Pancreas (tissue), 10 donors: Measurements from ENCODE around the gene SLC25A19. TPM values are rescaled to one million over a fixed set of nuclear protein-coding genes. Genes with fewer than 3 reads are reported as not detected.

Experiments used
- ATAC-seq, 4 donors: fragments of 200-7000 bp; cut with Tn5 transposase; one replicate each; pipeline versions ENCODE4 v1.8.0 to v1.9.1; 2020; ENCODE audit warnings: mild to moderate bottlenecking in 4 of 4, moderate library complexity in 4 of 4
- DNase-seq, 6 donors: peaks; one replicate each; pipeline ENCODE4 v3.0.0-alpha.2; 2020
- FAIRE-seq: peaks from 2 replicates; lab custom pipeline; 2012; peaks lifted over from hg19 to GRCh38; lab: Jason Lieb, UNC
- H3K27ac ChIP-seq, 4 donors: fragments of 200-600 bp; sonication (generic); 1 replicate in 3 of 4; 2 replicates in 1 of 4; pipeline versions ENCODE4 v1.5.0 to v1.8.0; 2020
- H3K27me3 ChIP-seq, 4 donors: fragments of 200-600 bp; one replicate each; pipeline ENCODE4 v1.8.0; 2021
- H3K36me3 ChIP-seq, 3 donors: fragments of 200-600 bp; sonication (generic) in 1 of 3; one replicate each; pipeline versions ENCODE4 v1.5.0 to v1.8.0; 2020 to 2021
- H3K4me1 ChIP-seq, 3 donors: fragments of 200-600 bp; one replicate each; pipeline ENCODE4 v1.8.0; 2021
- H3K4me3 ChIP-seq, 4 donors: fragments of 200-600 bp; sonication (generic) in 2 of 4; one replicate each; pipeline versions ENCODE4 v1.5.0 to v1.8.0; 2020 to 2021
- H3K9me3 ChIP-seq, 4 donors: fragments of 200-600 bp; one replicate each; pipeline ENCODE4 v1.8.0; 2021
- WGBS, 2 donors: extraction: QIAGEN DNeasy Blood & Tissue Kit; methylation state at CpG; one replicate each; pipeline ENCODE4 v1.1.7; 2013; 5-methylcytosine and 5-hydroxymethylcytosine counted together
- intact Hi-C, 3 donors: fragments of 100-400 bp; cut with DNase I; formaldehyde crosslinking; loops; one replicate each; pipeline versions ENCODE4 v1.11.1 to v1.14.2; 2022
- polyA plus RNA-seq, 2 donors: library from polyadenylated mRNA; stranded (reverse); fragments of 200-250 nt; gene quantifications; one replicate each; pipeline ENCODE4 v1.2.3, GENCODE V29; 2013
- total RNA-seq, 6 donors: library from RNA; stranded (reverse); fragmentation: NEBNext Ultra II Directional in 4 of 6; extraction: Animal tissue kit (Norgen Biotek cat#: 25700) in 4 of 6; gene quantifications; one replicate each; pipeline versions ENCODE4 v1.2.1 to v1.2.4, GENCODE V29; 2021 to 2023
- TF ChIP-seq, protein P1 (sequence below), 4 donors: fragments of 200-600 bp; sonication (generic) in 3 of 4; IDR thresholded peaks; one replicate each; pipeline versions ENCODE4 v1.5.0 to v1.8.0; 2021; ENCODE audit warnings: antibody characterized with exemption in 4 of 4
- donor health status: healthy with polysubstance abuse.
- donor health status: DM: no; HTN: no; CAD: no; lungs with moderate emphysema.
- donor health status: DM: no; HTN: no; CAD: no.
- donor health status: control.
- donor health status: control.
- donor health status: Bipolar disorder and iron deficiency.
- donor health status: DM: yes; HTN: yes; CAD: no.
- donor health status: DM: no; HTN: no; CAD: no.
- donor health status: DM: no; HTN: no; CAD: no.
- donor health status: DM: yes; HTN: yes; CAD: no.

Gene SLC25A19
- total and polyA plus RNA-seq, 8 donors, result 4.4 to 10.8 (median 7.6) TPM

GRCh38 chr17:75319904-75320691, 30.9 kb upstream of the SLC25A19 start:
- no peak overlapping the region for H3K27ac ChIP-seq
- no peak for FAIRE-seq

GRCh38 chr17:75318615-75319222, 29.5 kb upstream of the SLC25A19 start:
- no peak for ATAC-seq
- no peak for DNase-seq
- WGBS, 2 donors, result 88 to 91% methylated on average over 10 of the region's 10 CpGs

More at GRCh38 chr17:75319904-75320691, 30.9 kb upstream of the SLC25A19 start:
- WGBS, 2 donors, result 92 to 94% methylated on average over 20 of the region's 20 CpGs
- intact Hi-C loops, result loop anchor here in 2 of 3 donors (5.0 kb wide), 2 partner anchors 87 to 92 kb away; partner anchors contain the start of gene GRB2 (in 1 of the 2)
- DNase-seq, result no peak
- TF ChIP-seq, protein P1, sequence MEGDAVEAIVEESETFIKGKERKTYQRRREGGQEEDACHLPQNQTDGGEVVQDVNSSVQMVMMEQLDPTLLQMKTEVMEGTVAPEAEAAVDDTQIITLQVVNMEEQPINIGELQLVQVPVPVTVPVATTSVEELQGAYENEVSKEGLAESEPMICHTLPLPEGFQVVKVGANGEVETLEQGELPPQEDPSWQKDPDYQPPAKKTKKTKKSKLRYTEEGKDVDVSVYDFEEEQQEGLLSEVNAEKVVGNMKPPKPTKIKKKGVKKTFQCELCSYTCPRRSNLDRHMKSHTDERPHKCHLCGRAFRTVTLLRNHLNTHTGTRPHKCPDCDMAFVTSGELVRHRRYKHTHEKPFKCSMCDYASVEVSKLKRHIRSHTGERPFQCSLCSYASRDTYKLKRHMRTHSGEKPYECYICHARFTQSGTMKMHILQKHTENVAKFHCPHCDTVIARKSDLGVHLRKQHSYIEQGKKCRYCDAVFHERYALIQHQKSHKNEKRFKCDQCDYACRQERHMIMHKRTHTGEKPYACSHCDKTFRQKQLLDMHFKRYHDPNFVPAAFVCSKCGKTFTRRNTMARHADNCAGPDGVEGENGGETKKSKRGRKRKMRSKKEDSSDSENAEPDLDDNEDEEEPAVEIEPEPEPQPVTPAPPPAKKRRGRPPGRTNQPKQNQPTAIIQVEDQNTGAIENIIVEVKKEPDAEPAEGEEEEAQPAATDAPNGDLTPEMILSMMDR (IDR thresholded peaks at IDR 0.05), result no peak
- Histone ChIP-seq H3K4me3 (no peak overlapping the region), H3K4me1 (no peaks in the 10 kb centered on the region), H3K36me3 (peaks cover 0 to 20% (median 0%) of the 10 kb centered on the region in 3 donors), H3K27me3 (no peaks in the 10 kb centered on the region), H3K9me3 (no peaks in the 10 kb centered on the region)
- no peak for ATAC-seq

DNA sequence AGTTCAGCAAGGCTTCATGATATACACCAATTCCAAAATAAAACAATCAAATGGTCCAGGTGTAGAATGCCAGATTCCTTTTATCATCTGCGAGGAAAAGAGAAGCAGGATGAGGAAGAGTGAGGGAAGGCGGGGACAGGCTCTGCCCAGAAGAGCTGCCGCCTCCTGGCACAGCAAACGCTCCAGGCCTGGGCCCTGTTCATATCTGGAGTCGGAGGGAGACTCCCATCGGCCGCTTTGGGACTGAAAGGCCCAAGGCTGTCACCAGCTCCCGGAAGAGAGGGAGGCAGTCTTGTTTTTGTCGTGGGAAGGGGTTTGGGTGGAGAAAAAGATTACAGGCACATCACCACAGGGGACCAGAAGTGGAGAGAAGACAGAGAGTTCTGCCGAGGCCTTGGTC, 29.0 kb upstream of the SLC25A19 start:
- peak overlapping the region in 1 of 4 donors; percentile 4 for H3K27ac ChIP-seq
- FAIRE-seq, result no peak
- no peaks in the 10 kb centered on the region for H3K9me3 ChIP-seq
- H3K27me3 ChIP-seq, result no peaks in the 10 kb centered on the region
- intact Hi-C loops, result no loop called here
- no peak for ATAC-seq
- no peaks in the 10 kb centered on the region for H3K4me1 ChIP-seq
- H3K36me3 ChIP-seq, result peaks cover 0 to 20% (median 0%) of the 10 kb centered on the region in 3 donors
- DNase-seq, result no peak
- H3K4me3 ChIP-seq, result no peak overlapping the region
- WGBS, 2 donors, result 82 to 83% methylated on average over 10 of the region's 10 CpGs
- TF ChIP-seq, protein P1 (IDR thresholded peaks at IDR 0.05), result no peak

More at GRCh38 chr17:75318615-75319222, 29.5 kb upstream of the SLC25A19 start:
- Histone ChIP-seq H3K4me1 (no peaks in the 10 kb centered on the region), H3K27me3 (no peaks in the 10 kb centered on the region), H3K9me3 (no peaks in the 10 kb centered on the region), H3K36me3 (peaks cover 0 to 20% (median 0%) of the 10 kb centered on the region in 3 donors), H3K27ac (no peak overlapping the region), H3K4me3 (no peak overlapping the region)
- FAIRE-seq, result no peak
- intact Hi-C loops, result no loop called here
- TF ChIP-seq, protein P1 (IDR thresholded peaks at IDR 0.05), result no peak

DNA sequence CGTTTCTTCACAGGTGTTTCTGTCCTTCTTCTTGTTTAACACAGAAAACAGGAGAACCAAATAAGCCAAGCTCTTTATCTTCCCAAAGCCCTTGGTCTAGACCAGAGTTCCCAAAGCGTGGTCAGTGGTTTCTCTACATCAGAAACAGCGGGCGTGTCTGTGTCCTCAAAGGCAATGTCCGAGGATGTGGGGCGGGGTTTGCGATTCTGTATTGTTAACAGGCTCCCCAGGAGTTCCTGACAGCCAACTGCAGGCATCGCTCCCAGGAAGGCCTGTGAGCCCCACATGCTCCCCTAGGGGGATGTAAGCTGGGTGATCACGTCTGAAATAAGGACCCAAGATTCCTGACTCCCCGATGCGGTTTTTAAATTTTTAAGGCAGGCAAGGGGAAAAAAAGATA, 28.4 kb upstream of the SLC25A19 start:
- Histone ChIP-seq H3K27ac (no peak overlapping the region), H3K4me1 (no peaks in the 10 kb centered on the region), H3K36me3 (peaks cover 0 to 20% (median 0%) of the 10 kb centered on the region in 3 donors), H3K27me3 (no peaks in the 10 kb centered on the region), H3K9me3 (no peaks in the 10 kb centered on the region), H3K4me3 (no peak overlapping the region)
- no peak for ATAC-seq
- intact Hi-C loops, result no loop called here
- 86% methylated on average over 11 of the region's 11 CpGs for WGBS, 2 donors
- TF ChIP-seq, protein P1 (IDR thresholded peaks at IDR 0.05), result no peak
- no peak for DNase-seq
- FAIRE-seq, result no peak
